Right lung (tissue), 5 donors: ENCODE measurements around the gene SLC5A9. TPM values are rescaled to one million over a fixed set of nuclear protein-coding genes. Genes with fewer than 3 reads are reported as not detected.
"Not testable (repeated sequence)": the region's sequence is repeated elsewhere in the genome, so short reads cannot be mapped to it uniquely, and the experiment has no call there.

Source experiments
- DNase-seq, 2 donors: peaks; one replicate each; pipeline ENCODE4 v3.0.0-alpha.2; 2013
- polyA plus RNA-seq, 5 donors: library from polyadenylated mRNA; unstranded; fragments of 120-200 nt; gene quantifications; one replicate each; pipeline versions ENCODE4 v1.2.1 to v1.2.3, GENCODE V29; 2013; ENCODE audit warnings: inconsistent platforms in 1 of 5, low replicate concordance in 1 of 5; ENCODE audit not compliant: insufficient read length in 5 of 5, insufficient read depth in 1 of 5

Gene SLC5A9
- polyA plus RNA-seq, 5 donors, result 3.5 to 6.7 (median 6.0) TPM

DNA sequence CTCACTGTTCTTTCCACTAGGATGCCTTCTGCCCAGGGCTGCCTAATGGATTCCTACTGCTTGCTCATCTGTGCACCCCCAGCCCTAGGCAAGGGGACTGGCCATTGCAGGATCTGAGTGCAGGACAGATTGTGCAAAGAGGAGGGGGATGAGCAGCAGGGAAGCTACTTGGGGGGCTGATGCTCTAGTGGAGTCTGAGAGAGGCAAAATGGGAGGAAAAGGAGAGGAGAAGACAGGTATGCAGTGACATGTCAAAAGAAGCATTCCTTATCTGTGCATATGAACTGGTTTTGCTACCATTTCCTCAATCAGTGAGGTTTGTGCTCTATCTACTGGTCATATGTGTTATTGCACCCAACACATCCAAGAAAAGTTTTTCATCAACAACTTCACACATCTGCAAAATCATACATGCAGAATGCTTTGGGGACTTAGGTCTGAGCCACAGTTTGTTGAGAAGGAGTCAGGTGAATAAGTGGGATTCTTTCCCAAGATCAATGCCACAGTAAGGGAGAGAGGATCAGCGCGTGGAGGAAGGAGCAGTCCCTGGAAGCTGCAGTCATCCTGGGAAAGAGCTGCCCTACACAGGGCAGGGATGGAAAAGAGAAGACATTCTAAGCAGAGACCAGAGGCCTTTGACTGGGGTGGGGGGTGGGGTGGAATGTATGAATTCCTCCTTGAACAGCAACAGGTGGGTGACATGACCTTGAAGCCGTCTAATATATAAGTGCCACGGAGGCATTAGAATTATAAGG lies 14.4 kb downstream of the SLC5A9 start:
- peak in 1 of 2 donors; percentile 26 for DNase-seq

DNA sequence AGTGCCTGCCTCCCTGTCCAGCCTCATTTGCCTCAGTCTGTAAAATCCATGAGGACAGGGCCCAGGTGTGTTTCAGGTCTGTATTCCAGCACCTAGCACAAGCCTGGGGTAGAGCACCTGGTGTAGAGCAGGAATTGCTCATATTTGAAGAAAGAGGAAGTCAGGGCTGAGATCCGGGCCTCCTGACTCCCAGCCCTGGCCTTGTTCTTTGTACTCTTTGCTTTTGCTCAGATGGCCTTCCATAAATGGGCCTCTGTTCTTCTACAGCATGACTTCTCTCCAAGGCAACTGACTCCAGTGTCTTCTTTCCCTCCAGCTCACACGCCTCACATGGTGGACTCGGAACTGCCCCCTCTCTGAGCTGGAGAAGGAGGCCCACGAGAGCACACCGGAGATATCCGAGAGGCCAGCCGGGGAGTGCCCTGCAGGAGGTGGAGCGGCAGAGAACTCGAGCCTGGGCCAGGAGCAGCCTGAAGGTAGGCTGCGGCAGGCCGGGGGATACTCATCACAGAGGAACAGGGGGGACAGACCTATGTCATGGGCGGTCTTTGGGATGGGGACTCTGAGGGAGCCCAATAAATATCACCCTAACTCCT lies 19.7 kb downstream of the SLC5A9 start:
- DNase-seq, result no peak

DNA sequence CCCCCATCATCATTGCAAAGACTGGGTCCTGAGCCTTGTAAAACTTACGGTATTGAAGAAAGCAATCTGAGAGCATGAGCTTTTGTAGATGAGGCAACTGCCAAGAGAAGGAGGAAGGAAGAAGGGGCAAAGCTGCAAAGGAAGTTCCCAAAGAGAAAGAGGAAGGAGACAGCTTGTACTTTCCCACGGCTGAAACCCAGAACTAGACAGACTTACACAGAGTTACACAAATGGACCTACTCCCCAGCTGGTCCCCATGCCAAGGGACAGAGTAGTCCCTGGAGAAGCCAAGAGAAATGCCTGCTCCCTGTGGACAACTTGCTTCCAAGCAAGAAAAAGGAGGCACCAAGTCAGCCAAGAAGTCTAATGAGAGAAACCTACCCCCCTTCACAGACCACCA lies 22.6 kb downstream of the SLC5A9 start:
- DNase-seq, result no peak

DNA sequence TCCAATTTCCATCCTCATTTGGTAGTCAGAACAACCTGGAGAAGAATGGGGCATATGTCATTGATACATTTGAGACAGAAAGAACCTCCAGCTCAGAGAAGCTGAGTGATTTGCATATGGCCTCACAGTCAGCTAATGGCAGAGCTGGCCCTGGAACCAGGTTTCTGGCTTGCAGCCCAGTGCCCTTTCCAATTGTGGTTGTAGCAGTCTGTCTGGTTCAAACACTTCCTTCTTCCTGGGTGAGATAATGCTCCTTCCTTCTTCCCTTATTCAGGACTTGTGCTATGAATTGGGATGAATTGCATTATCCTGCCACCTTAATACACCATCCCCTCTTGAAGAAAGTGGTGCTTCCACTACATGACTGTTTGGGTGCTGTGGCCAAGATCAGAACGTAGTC lies 24.2 kb downstream of the SLC5A9 start:
- DNase-seq, result no peak

DNA sequence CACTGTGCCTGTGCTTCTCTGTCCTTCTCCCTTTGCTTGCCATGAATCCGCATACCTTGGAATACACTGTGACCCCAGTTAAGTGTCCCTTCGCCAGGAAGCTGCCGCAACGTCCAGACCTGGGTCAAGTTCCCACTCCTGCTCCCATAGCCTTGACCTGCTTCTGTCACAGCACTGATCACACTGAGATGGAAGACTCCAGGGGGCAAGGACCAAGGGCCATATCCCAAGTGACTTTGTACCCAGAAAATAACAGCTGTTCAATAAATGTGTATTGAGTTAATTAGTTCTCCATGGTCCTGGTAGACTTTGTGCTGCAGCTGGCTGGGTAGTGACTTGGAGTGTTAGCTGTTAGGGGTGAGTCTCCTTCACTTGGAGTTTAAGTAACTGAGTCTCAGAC lies 25.8 kb downstream of the SLC5A9 start:
- DNase-seq, result no peak

DNA sequence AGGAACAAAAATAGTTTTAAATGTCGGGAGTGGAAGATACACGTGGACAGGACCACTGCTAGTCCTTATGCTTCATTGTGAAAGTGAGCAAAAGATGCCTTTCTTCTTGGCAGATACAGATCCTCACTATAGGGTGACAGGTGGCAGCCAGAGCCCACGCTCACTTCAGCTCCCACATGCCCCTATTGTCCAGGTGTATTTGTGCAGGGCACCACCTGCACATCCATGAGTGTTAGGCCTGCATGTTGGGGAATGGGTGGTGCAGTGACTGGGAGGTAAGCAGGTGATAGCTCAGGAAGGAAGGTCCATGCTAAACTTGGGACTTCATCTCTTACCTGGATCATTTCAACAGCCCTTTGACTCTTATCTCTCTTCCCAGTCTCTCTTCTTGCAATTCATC lies 27.4 kb downstream of the SLC5A9 start:
- DNase-seq, result no peak

DNA sequence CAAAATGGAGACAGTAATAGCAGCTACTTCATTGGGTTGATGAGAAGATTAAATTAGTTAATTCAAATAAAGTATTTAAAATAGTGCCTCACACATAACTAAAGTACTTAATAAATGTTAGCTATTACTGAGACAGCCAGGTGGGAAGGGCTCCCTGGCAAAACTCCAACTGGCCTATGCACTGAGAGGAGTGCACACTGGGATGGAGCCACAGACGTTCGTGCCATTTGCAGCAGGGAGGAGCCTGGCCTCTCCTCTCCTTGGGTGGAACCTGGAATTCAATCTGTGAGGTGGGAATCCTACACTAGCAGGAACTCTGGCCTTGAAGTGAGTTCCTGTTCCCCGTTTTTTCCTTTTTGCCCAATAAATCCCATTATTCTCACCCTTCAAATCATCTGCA lies 28.1 kb downstream of the SLC5A9 start:
- no peak for DNase-seq

DNA sequence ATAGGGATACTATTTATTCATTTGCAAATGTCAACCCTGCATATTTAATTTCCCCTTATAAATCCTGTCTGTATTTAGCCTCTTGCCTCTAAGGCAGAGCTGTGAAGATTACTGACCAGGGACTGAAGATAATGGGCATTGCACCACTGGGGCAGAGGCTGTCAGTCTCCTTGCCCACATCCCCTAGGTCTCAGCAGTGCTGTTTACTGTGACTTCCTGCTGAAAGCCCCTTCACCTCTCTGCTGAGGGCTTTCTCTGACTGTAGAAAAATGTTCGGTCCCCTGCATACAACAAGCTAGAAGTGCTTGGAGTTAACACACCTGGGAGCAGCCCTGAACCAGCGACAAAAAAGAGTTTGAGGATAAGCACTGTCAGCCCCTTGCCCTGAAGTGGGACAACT lies 28.8 kb downstream of the SLC5A9 start:
- DNase-seq, result no peak

DNA sequence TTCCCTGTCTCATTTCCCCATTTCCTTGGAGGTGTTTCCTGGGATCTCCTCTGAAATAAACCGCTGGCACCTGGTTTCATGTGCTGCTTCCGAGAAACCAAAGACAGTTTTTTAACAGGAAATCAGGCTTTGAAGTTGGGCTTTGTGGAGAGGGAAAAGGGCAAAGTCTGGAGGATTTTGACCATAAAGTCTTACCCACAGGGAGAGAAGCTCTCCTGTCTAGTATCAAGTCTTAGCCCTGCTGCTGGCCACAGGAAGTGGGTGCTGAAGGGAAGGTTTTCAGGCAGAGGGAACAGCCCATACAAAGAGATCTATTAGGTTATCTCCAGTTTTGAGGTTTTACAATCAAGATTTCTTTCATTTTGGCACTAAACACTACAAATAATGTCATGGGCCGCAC lies 29.3 kb downstream of the SLC5A9 start:
- DNase-seq, result no peak

DNA sequence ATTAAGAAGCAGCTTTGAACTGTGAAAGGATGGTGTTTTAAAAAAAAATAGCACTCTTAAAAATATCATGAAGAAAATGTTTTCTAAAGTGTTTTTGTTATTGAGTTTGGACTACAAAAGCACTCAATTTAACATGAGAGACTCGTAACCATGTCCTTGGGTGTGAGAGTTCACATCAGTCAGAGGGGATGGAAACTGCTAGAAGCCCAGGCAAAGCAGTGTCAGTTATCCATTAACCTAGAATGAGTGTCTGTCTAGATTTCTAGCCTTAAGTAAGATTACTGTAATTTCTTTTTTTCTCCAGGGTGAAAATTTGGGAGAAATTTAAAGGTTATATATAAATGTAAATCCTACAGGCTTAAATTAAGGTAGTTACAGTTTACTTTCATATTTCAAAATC lies 31.7 kb downstream of the SLC5A9 start:
- DNase-seq, result no peak

DNA sequence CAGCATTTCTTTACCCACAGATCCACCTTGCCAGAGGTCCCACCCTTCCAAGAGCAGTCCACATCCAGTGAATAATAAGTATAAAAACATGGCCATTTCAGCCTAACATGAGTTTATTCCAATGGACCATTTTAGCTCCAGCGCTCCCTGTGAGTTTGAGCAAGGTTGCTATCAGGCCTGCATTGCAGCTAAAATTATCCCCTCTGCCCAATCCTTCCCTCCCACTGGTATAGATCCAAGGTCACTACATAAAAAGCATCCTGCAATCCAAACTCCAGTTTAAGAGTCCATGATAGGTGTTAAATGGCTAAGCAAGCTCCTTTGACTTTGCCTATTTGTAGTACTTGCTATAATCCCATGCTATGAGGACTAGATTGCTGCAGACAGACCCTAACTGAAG lies 35.6 kb downstream of the SLC5A9 start:
- no peak for DNase-seq

DNA sequence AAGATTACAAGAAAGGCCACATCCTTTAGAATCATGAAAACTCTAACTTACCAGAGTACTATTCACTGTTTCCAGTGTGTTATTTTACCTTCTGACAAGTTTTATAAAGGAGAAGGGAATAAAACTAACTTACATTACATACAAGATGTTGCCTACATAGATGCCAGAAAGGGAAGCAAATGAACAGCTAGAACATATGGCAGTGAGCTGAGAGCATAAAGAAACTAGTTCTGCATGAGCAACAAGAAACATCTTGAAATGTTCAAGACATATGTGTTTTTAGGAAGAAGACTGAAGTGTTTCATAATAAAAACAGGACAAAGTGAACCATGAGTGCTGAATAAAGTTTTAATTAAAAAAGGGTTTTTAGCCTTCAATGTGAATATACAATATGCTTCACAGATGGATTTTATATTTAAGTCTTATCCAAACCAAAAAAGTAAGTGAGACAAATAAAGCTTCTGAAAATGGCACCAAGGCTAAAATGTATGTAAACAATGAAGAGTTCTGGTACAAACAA lies 39.4 kb downstream of the SLC5A9 start:
- DNase-seq, result no peak

DNA sequence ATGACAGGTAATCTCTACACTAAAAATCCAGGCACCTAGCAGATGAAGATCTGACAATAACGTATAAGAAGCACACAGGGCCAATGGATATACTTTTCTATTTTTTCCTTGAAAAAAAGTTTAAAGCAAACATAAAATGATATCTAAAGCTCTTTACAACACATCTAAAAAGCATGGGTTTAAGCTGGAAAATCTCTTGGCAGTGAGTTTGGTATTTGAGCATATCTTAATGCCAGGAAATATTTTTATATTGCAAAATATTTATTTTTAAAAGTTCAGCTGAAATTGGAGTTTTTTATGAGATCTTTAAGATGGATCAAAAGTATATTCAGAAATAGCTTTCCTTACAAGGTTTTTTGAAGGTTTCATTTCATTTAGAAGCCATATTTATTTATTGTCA lies 40.5 kb downstream of the SLC5A9 start:
- peak in 1 of 2 donors; percentile 36 for DNase-seq

DNA sequence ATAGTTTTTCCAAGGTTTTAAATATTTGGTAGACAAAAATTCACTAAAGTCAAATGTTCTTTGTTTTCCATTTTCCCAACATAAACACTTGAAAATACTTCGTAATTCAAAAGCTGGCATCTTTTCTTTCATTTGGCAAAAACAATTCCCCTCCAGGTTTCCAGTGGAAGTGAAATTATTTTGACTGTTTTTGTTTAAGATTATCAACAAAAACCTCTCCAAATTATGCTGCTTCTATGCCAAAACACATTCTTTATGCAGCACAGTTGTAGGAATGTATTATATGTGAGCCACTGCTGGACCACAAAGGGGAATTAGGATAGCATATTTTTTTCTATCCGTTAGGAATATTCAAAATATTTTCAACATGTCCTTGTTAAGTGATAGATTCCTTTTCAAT lies 44.1 kb downstream of the SLC5A9 start:
- no peak for DNase-seq

DNA sequence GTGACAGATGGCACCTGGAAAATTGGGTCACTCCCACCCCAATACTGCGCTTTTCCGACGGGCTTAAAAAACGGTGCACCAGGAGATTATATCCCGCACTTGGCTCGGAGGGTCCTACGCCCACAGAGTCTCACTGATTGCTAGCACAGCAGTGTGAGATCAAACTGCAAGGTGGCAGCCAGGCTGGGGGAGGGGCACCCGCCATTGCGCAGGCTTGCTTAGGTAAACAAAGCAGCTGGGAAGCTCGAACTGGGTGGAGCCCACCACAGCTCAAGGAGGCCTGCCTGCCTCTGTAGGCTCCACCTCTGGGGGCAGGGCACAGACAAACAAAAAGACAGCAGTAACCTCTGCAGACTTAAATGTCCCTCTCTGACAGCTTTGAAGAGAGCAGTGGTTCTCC lies 54.9 kb downstream of the SLC5A9 start:
- not testable (repeated sequence) for DNase-seq

DNA sequence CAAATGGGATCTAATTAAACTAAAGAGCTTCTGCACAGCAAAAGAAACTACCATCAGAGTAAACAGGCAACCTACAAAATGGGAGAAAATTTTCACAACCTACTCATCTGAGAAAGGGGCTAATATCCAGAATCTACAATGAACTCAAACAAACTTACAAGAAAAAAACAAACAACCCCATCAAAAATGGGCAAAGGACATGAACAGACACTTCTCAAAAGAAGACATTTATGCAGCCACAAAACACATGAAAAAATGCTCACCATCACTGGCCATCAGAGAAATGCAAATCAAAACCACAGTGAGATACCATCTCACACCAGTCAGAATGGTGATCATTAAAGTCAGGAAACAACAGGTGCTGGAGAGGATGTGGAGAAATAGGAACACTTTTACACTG lies 59.8 kb downstream of the SLC5A9 start:
- DNase-seq, result not testable (repeated sequence)

DNA sequence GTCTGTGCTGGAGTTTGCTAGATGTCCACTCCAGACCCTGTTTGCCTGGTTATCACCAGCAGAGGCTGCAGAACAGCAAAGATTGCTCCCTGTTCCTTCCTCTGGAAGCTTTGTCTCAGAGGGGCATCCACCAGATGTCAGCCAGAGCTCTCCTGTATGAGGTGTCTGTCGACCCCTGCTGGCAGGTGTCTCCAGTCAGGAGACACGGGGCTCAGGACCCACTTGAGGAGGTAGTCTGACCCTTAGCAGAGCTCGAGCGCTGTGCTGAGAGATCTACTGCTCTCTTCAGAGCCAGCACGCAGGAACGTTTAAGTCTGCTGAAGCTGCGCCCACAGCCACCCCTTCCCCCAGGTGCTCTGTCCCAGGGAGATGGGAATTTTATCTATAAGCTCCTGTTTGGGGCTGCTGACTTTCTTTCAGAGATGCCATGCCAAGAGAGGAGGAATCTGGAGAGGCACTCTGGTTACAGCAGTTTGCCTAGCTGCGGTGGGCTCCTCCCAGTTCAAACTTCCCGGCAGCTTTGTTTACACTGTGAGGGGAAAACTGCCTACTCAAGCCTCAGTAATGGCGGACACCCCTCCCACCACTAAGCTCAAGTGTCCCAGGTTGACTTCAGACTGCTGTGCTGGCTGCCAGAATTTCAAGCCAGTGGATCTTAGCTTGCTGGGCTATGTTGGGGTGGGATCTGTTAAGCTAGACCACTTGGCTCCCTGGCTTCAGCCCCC lies 62.3 kb downstream of the SLC5A9 start:
- DNase-seq, result not testable (repeated sequence)

DNA sequence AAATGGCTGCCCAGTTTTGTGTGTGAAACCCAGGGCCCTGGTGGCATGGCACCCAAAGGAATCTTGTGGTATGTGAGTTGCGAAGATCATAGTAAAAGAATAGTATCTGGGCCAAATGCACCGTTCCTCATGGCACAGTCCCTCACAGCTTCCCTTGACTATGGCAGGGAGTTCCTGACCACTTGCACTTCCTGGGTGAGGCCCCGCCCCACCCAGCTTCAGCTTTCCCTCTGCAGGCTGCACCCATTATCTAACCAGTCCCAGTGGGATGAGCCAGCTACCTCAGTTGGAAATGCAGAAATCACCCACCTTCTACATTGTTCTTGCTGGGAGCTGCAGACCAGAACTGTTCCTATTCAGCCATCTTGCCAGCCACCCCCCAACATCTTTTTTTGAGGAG lies 63.0 kb downstream of the SLC5A9 start:
- DNase-seq, result no peak

DNA sequence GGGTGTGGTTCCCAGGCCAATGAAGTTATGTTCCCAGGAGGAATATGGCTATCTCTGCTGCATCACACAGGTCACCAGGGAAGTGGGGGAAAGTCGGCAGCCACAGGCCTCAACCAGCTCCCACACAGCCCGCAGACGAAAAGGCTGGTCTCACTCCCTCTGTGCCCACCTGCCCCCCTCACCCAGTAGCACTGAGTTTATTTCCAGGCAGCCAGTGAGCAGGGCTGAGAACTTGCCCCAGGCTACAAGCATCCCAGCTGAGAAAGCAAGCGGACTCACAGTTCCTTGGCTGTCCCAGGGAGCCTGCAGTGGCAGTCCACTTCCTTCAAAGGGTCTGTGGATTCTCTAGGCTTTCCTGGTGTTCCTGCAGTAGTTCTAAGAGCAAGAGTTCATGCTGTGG lies 68.9 kb downstream of the SLC5A9 start:
- DNase-seq, result no peak

DNA sequence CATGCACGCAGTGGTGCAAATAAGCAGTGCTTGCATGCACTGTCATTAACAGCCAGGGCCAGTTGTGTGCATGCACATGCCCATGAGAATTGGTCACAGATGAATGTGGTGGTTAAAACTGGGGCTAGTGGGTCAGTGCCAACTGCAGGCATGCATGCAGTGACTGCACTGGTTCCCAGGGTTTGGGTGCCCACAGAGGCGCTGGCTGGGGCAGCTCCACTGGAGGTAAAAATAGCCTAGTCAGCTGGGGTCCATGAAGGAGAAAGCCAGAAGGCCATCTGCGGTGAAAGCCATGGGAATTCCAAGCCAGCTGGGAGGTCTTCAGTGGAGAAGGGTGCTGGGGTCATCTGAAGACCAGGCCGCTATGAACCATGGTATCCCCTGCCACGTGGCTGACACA lies 70.2 kb downstream of the SLC5A9 start:
- DNase-seq, result no peak

DNA sequence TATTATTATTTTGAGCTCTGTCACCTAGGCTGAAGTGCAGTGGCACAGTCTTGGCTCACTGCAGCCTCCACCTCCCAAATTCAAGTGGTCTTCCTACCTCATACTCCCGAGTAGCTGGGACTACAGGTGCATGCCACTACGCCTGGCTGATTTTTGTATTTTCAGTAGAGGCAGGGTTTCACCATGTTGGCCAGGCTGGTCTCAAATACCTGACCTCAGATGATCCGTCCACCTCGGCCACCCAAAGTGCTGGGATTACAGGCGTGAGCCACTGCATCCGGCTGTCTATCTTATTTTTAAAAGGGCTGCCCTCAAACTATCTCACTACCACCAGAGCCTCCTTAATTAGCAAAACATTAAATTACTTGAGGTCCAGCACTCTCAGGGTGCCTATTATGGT lies 71.6 kb downstream of the SLC5A9 start:
- DNase-seq, result not testable (repeated sequence)

DNA sequence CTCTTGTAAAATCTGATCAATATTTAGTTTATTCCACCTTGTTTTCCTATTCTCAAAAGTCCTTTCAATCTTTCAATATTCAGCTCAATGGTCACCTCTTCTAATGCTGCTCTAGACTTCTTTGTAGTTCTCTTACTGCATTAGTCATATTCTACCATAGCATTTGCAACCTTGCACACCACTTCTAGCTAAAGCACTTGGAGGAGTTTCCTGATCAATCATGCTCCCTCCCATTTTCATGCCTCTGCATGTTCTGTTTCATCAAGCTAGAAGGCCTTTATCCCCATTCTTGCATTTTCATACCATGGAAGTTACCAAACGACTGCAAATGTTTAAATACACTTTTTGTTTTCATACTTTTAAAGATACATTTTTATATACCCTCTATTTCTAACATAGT lies 72.1 kb downstream of the SLC5A9 start:
- no peak for DNase-seq
